Fibroblast of lung (primary cell): ENCODE results near the gene XIRP2. TPM values are rescaled to one million over a fixed set of nuclear protein-coding genes. Genes with fewer than 3 reads are reported as not detected.

Experiments
- DNase-seq, 2 donors: peaks; one replicate each; pipeline versions ENCODE4 v3.0.0 to v3.0.0-alpha.2; 2010; ENCODE audit warnings: low read depth in 2 of 2
- H2AFZ ChIP-seq: 2 replicates; pipeline ENCODE4 v1.5.1; 2012; ENCODE audit warnings: low read length, control low read depth, inconsistent platforms
- H3K27ac ChIP-seq: 2 replicates; pipeline ENCODE4 v1.5.1; 2011; ENCODE audit warnings: low read length, control low read depth; ENCODE audit not compliant: insufficient read depth
- H3K27me3 ChIP-seq: 2 replicates; pipeline ENCODE4 v1.5.1; 2011; ENCODE audit warnings: mild to moderate bottlenecking, low read length; ENCODE audit not compliant: control insufficient read depth, insufficient read depth
- H3K36me3 ChIP-seq: 2 replicates; pipeline ENCODE4 v1.5.1; 2011; ENCODE audit warnings: low read length; ENCODE audit not compliant: control insufficient read depth, insufficient read depth
- H3K4me1 ChIP-seq: 2 replicates; pipeline ENCODE4 v1.5.1; 2011; ENCODE audit warnings: low read length; ENCODE audit not compliant: control insufficient read depth, insufficient read depth; ENCODE audit errors: extremely low read depth
- H3K4me2 ChIP-seq: 2 replicates; pipeline ENCODE4 v1.5.1; 2011; ENCODE audit warnings: low read length, control low read depth; ENCODE audit not compliant: insufficient read depth; ENCODE audit errors: extremely low read depth
- H3K4me3 ChIP-seq, 4 experiments: fragments of 200-600 bp in 1 of 4; sonication (generic) in 1 of 4; replicated peaks in 1 of 4; 2 replicates each; pipeline ENCODE4 v1.5.1; 2011 to 2016; ENCODE audit warnings: low read length in 4 of 4, low read depth in 3 of 4, mild to moderate bottlenecking in 3 of 4, control low read depth in 2 of 4, inconsistent platforms in 1 of 4, mixed read lengths in 1 of 4; ENCODE audit not compliant: insufficient read depth in 1 of 4; ENCODE audit errors: control extremely low read depth in 1 of 4
- H3K79me2 ChIP-seq: 2 replicates; pipeline ENCODE4 v1.5.1; 2012; ENCODE audit warnings: mild to moderate bottlenecking, low read length, inconsistent platforms; ENCODE audit not compliant: control insufficient read depth, insufficient read depth
- H3K9ac ChIP-seq: 2 replicates; pipeline ENCODE4 v1.5.1; 2011; ENCODE audit warnings: mild to moderate bottlenecking, low read length, control low read depth; ENCODE audit not compliant: insufficient read depth
- H3K9me3 ChIP-seq: 2 replicates; pipeline ENCODE4 v1.5.1; 2012; ENCODE audit warnings: low read depth, low read length; ENCODE audit not compliant: control insufficient read depth, insufficient read depth
- H4K20me1 ChIP-seq: 2 replicates; pipeline ENCODE4 v1.5.1; 2011; ENCODE audit warnings: low read length; ENCODE audit not compliant: control insufficient read depth, insufficient read depth; ENCODE audit errors: extremely low read depth
- EZH2 ChIP-seq: IDR thresholded peaks from 2 replicates; pipeline ENCODE4 v1.5.1; 2012; ENCODE audit warnings: low read length, control low read depth, mild to moderate bottlenecking; ENCODE audit errors: missing control alignments
- polyA plus RNA-seq, 2 donors: library from polyadenylated mRNA; depleted of rRNA in 1 of 2; stranded (reverse) in 1 of 2; unstranded in 1 of 2; fragments of >200 nt; gene quantifications; 2 replicates each; pipeline ENCODE4 v1.2.1, GENCODE V29; 2011 to 2012; ENCODE audit warnings: missing spikeins in 1 of 2
- total RNA-seq: library from RNA; depleted of rRNA; stranded (reverse); fragments of >200 nt; gene quantifications from 2 replicates; pipeline ENCODE4 v1.2.1, GENCODE V29; 2014
- TF ChIP-seq, protein P1 (sequence below), 2 donors: IDR thresholded peaks in 1 of 2; conservative IDR thresholded peaks in 1 of 2; 1 replicate in 1 of 2; 2 replicates in 1 of 2; pipeline ENCODE4 v1.5.1; 2011 to 2012; ENCODE audit warnings: low read length in 2 of 2, control low read depth in 1 of 2, inconsistent platforms in 1 of 2, low read depth in 1 of 2, mild to moderate bottlenecking in 1 of 2

The XIRP2 gene
- total and polyA plus RNA-seq, 2 donors (not counting 1 experiment from before 2014, with no cell fraction given): 1.1 to 2.0 TPM

DNA sequence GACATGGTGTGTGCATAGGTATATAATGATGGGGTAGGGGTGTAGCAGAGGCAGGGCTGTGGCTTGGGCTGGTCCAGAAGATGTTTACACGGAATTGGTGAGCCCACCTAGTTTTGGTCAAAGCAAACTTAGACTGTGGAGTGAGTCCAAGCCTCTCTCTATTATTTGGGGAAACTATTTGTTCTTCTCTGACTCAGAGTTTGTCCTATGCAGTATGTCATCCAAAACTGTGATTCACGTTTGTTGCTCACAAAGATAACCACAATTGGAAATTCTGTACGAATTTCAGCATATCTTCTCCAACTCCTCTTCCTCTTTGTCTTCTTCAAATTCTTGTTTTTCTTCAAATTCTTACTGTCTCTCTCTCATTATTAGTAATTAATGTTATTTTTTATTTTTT is 292.9 kb downstream of the XIRP2 start:
- no peaks in the 10 kb centered on the region for H3K36me3 ChIP-seq
- H3K4me3 ChIP-seq: no peak overlapping the region
- no peak overlapping the region for H2AFZ ChIP-seq
- no peaks in the 10 kb centered on the region for H3K79me2 ChIP-seq
- DNase-seq: peak; percentile 55 to 81
- H4K20me1 ChIP-seq: no peaks in the 10 kb centered on the region
- H3K4me1 ChIP-seq: peaks cover 3% of the 10 kb centered on the region
- no peaks in the 10 kb centered on the region for H3K9me3 ChIP-seq
- no peak overlapping the region for H3K4me2 ChIP-seq
- TF ChIP-seq, protein P1, sequence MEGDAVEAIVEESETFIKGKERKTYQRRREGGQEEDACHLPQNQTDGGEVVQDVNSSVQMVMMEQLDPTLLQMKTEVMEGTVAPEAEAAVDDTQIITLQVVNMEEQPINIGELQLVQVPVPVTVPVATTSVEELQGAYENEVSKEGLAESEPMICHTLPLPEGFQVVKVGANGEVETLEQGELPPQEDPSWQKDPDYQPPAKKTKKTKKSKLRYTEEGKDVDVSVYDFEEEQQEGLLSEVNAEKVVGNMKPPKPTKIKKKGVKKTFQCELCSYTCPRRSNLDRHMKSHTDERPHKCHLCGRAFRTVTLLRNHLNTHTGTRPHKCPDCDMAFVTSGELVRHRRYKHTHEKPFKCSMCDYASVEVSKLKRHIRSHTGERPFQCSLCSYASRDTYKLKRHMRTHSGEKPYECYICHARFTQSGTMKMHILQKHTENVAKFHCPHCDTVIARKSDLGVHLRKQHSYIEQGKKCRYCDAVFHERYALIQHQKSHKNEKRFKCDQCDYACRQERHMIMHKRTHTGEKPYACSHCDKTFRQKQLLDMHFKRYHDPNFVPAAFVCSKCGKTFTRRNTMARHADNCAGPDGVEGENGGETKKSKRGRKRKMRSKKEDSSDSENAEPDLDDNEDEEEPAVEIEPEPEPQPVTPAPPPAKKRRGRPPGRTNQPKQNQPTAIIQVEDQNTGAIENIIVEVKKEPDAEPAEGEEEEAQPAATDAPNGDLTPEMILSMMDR (conservative IDR thresholded peaks at IDR 0.05 in 1 of 2, IDR thresholded peaks at IDR 0.05 in 1 of 2; ENCODE audit: low read depth in 1 of 2, low read length in 2 of 2): no peak
- TF ChIP-seq EZH2: no peak
- H3K9ac ChIP-seq: no peak overlapping the region
- H3K27me3 ChIP-seq: no peaks in the 10 kb centered on the region
- H3K27ac ChIP-seq: no peak overlapping the region

GRCh38 chr2:167181688-167182087 is 293.4 kb downstream of the XIRP2 start:
- H3K9me3 ChIP-seq: no peaks in the 10 kb centered on the region
- no peak overlapping the region for H2AFZ ChIP-seq
- no peak overlapping the region for H3K27ac ChIP-seq
- no peak overlapping the region for H3K9ac ChIP-seq
- H3K4me1 ChIP-seq: peaks cover 3% of the 10 kb centered on the region
- H3K36me3 ChIP-seq: no peaks in the 10 kb centered on the region
- no peaks in the 10 kb centered on the region for H3K27me3 ChIP-seq
- peak in 1 of 2 donors; percentile 20 for DNase-seq
- TF ChIP-seq, protein P1 (conservative IDR thresholded peaks at IDR 0.05 in 1 of 2, IDR thresholded peaks at IDR 0.05 in 1 of 2; ENCODE audit: low read depth in 1 of 2, low read length in 2 of 2): no peak
- TF ChIP-seq EZH2: no peak
- H3K4me3 ChIP-seq: no peak overlapping the region
- H4K20me1 ChIP-seq: no peaks in the 10 kb centered on the region
- no peaks in the 10 kb centered on the region for H3K79me2 ChIP-seq
- H3K4me2 ChIP-seq: peak overlapping the region; percentile 15

DNA sequence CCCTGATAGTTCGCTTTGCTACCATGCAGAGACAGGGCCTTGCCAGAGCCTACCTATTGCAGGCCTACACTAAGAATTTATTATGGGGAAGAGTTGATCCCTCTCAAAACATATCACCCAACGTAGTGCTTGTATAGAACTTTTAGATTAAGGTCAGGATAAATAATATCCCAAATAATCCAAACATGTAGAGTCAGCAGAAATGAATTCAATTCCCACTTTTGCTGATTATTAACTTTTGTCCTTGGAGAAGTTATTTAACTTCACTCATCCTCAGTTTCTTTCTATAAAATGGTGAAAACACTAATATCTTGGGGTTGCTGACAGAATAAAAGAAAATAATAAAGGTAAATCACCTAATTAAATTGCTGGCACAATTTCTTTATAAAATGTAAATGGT is 294.1 kb downstream of the XIRP2 start:
- Histone ChIP-seq H3K36me3 (no peaks in the 10 kb centered on the region), H3K4me2 (no peak overlapping the region), H3K27ac (no peak overlapping the region), H3K27me3 (no peaks in the 10 kb centered on the region), H2AFZ (no peak overlapping the region), H3K4me1 (peaks cover 3% of the 10 kb centered on the region), H3K9me3 (no peaks in the 10 kb centered on the region), H3K9ac (no peak overlapping the region), H3K79me2 (no peaks in the 10 kb centered on the region), H4K20me1 (no peaks in the 10 kb centered on the region), H3K4me3 (no peak overlapping the region)
- DNase-seq: no peak
- TF ChIP-seq, protein P1 (conservative IDR thresholded peaks at IDR 0.05 in 1 of 2, IDR thresholded peaks at IDR 0.05 in 1 of 2; ENCODE audit: low read depth in 1 of 2, low read length in 2 of 2): no peak
- TF ChIP-seq EZH2: no peak
